Heart left ventricle (tissue), 16 donors: ENCODE measurements around the gene CHRD. TPM values are rescaled to one million over a fixed set of nuclear protein-coding genes. Genes with fewer than 3 reads are reported as not detected.
"Not testable (repeated sequence)": the region's sequence is repeated elsewhere in the genome, so short reads cannot be mapped to it uniquely, and the experiment has no call there.

Source experiments
- ATAC-seq, 4 donors: fragments of 200-7000 bp; cut with Tn5 transposase; one replicate each; pipeline ENCODE4 v1.9.1; 2020 to 2022; ENCODE audit warnings: moderate library complexity in 4 of 4, mild to moderate bottlenecking in 3 of 4, moderate number of reproducible peaks in 1 of 4
- DNase-seq, 5 donors: peaks; one replicate each; pipeline ENCODE4 v3.0.0-alpha.2; 2020
- H3K27ac ChIP-seq, 12 donors: fragments of 200-600 bp; sonication (generic) in 4 of 12; one replicate each; pipeline versions ENCODE4 v1.5.0 to v1.8.0; 2016 to 2022; ENCODE audit warnings: mild to moderate bottlenecking in 2 of 12
- H3K27me3 ChIP-seq, 9 donors: fragments of 200-600 bp; sonication (generic) in 2 of 9; one replicate each; pipeline versions ENCODE4 v1.5.1 to v1.8.0; 2016 to 2022; ENCODE audit warnings: mild to moderate bottlenecking in 3 of 9
- H3K36me3 ChIP-seq, 9 donors: fragments of 200-600 bp; sonication (generic) in 2 of 9; one replicate each; pipeline versions ENCODE4 v1.5.0 to v1.8.0; 2018 to 2022; ENCODE audit warnings: mild to moderate bottlenecking in 2 of 9
- H3K4me1 ChIP-seq, 12 donors: fragments of 200-600 bp; sonication (generic) in 4 of 12; one replicate each; pipeline versions ENCODE4 v1.5.0 to v1.8.0; 2016 to 2022; ENCODE audit warnings: mild to moderate bottlenecking in 3 of 12
- H3K4me3 ChIP-seq, 12 donors: fragments of 200-600 bp; sonication (generic) in 4 of 12; one replicate each; pipeline versions ENCODE4 v1.5.0 to v1.8.0; 2017 to 2022; ENCODE audit warnings: mild to moderate bottlenecking in 9 of 12, moderate library complexity in 4 of 12
- H3K9me3 ChIP-seq, 12 donors: fragments of 200-600 bp; sonication (generic) in 4 of 12; one replicate each; pipeline versions ENCODE4 v1.5.0 to v1.8.0; 2016 to 2022; ENCODE audit warnings: mild to moderate bottlenecking in 1 of 12
- POLR2A ChIP-seq, 2 donors: fragments of 450-650 bp; IDR thresholded peaks; one replicate each; pipeline ENCODE4 v1.6.1; 2017; ENCODE audit warnings: antibody characterized with exemption in 2 of 2, mild to moderate bottlenecking in 2 of 2, moderate library complexity in 2 of 2
- whole genome bisulfite sequencing, 4 donors: extraction: QIAGEN DNeasy Blood & Tissue Kit in 2 of 4; methylation state at CpG; one replicate each; pipeline versions ENCODE4 v1.1.5 to v1.1.7; 2013 to 2018; 5-methylcytosine and 5-hydroxymethylcytosine counted together
- intact Hi-C, 10 donors: fragments of 100-400 bp; cut with DNase I; formaldehyde crosslinking; loops; one replicate each; pipeline versions ENCODE4 v1.11.1 to v1.14.2; 2022
- polyA plus RNA-seq, 2 donors: library from polyadenylated mRNA; stranded (reverse); fragments of 200-250 nt; gene quantifications; one replicate each; pipeline ENCODE4 v1.2.3, GENCODE V29; 2013
- total RNA-seq, 9 donors: library from RNA; depleted of rRNA in 2 of 9; stranded (reverse); fragments of >200 nt in 2 of 9; fragmentation: NEBNext Ultra II Directional in 3 of 9; extraction: Animal tissue kit (Norgen Biotek cat#: 25700) in 3 of 9; gene quantifications; one replicate each; pipeline versions ENCODE4 v1.1.0 to v1.2.4, GENCODE V29; 2016 to 2023
- TF ChIP-seq, protein P1 (sequence below), 12 donors: fragments of 200-600 bp; sonication (generic) in 4 of 12; IDR thresholded peaks; one replicate each; pipeline versions ENCODE4 v1.5.0 to v1.8.0; 2018 to 2022; ENCODE audit warnings: antibody characterized with exemption in 12 of 12, mild to moderate bottlenecking in 5 of 12
- donor health status: ischemic (EF 13 %, LVEDD 7.1; RV severe dilation, severe dysfunction).
- donor health status: healthy with polysubstance abuse.
- donor health status: DM: no; HTN: yes; CAD: no.
- donor health status: DM: no; HTN: no; CAD: no.
- donor health status: ischemic (EF 25% LVEDD 6.9; RV normal size, moderate dysfunction).
- donor health status: ischemic (EF 25% LVEDD 5.7; RV mildly dilated, moderate dysfunction).
- donor health status: healthy.
- donor health status: DM: yes; HTN: yes; CAD: no.
- donor health status: ischemic (EF 35%, LVEDD 5.7; RV mildly dilated, moderate dysfunction).
- donor health status: nonischemic (EF 11% LVEDD 7.7; RV severe dilation, severe dysfunction).
- donor health status: DM: yes; HTN: yes; CAD: no.
- donor health status: PGD.
- donor health status: ischemic (EF 29% LVEDD 5.4; RV normal size, mild dysfunction).
- donor health status: nonischemic (EF 23%, LVEDD 6.1; RV moderate dilation, normal function).

The CHRD gene
- total and polyA plus RNA-seq, 11 donors = 2.0 to 7.4 (median 4.8) TPM

- Histone ChIP-seq H3K36me3 (no peaks in the 10 kb centered on the region), H3K4me3 (no peak overlapping the region), H3K9me3 (no peaks in the 10 kb centered on the region), H3K27me3 (no peaks in the 10 kb centered on the region), H3K27ac (no peak overlapping the region), H3K4me1 (no peaks in the 10 kb centered on the region)
- no peak for TF ChIP-seq POLR2A (IDR thresholded peaks at IDR 0.05)
- TF ChIP-seq, protein P1, sequence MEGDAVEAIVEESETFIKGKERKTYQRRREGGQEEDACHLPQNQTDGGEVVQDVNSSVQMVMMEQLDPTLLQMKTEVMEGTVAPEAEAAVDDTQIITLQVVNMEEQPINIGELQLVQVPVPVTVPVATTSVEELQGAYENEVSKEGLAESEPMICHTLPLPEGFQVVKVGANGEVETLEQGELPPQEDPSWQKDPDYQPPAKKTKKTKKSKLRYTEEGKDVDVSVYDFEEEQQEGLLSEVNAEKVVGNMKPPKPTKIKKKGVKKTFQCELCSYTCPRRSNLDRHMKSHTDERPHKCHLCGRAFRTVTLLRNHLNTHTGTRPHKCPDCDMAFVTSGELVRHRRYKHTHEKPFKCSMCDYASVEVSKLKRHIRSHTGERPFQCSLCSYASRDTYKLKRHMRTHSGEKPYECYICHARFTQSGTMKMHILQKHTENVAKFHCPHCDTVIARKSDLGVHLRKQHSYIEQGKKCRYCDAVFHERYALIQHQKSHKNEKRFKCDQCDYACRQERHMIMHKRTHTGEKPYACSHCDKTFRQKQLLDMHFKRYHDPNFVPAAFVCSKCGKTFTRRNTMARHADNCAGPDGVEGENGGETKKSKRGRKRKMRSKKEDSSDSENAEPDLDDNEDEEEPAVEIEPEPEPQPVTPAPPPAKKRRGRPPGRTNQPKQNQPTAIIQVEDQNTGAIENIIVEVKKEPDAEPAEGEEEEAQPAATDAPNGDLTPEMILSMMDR (IDR thresholded peaks at IDR 0.05) = no peak
- WGBS, 4 donors = 83 to 89% (median 86%) methylated on average over 2 of the region's 2 CpGs
- DNase-seq (no peak), ATAC-seq (no peak)
- intact Hi-C loops = no loop called here
Measured at GRCh38 chr3:184430940-184431339, 51.1 kb downstream of the CHRD start.

DNA sequence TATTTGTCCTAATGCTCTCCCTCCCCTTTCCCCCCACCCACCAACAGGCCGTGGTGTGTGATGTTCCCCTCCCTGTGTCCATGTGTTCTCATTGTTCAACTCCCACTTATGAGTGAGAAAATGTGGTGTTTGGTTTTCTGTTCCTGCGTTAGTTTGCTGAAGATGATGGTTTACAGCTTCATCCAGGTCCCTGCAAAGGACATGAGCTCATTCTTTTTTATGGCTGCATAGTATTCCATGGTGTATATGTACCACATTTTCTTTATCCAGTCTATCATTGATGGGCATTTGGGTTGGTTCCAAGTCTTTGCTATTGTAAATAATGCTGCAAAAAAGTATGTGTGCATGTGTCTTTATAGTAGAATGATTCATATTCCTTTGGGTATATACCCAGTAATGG lies 53.3 kb downstream of the CHRD start:
- H3K27ac ChIP-seq, H3K4me1 ChIP-seq, intact Hi-C loops, DNase-seq, H3K4me3 ChIP-seq, H3K9me3 ChIP-seq, ATAC-seq, H3K36me3 ChIP-seq, H3K27me3 ChIP-seq: not testable (repeated sequence)
- WGBS, 4 donors = 68 to 83% (median 73%) methylated on average over 2 of the region's 2 CpGs

DNA sequence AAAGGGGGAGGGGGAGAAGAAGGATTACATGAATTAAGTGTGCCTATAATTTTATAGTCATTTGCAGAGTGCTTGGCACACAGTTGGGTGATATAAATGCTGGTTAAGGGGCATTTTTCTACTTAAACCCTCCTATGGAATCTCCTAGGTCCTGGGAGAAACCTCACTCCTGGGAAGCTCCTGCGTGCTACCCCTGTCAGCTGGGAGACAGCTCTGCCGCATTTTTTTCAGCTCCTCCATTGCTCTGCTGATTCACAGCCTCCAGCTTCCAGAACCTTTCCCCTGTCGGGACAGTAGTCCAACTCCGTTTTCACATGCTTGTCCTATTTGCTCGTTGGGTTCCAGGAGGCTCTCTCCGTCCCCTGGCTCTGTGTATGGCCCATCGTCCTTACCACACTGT lies 59.2 kb downstream of the CHRD start:
- WGBS, 4 donors = 64 to 75% (median 70%) methylated on average over 7 of the region's 7 CpGs
- no peak overlapping the region for H3K4me3 ChIP-seq
- H3K27me3 ChIP-seq = peaks cover 0 to 4% (median 0%) of the 10 kb centered on the region in 9 donors
- ATAC-seq = no peak
- intact Hi-C loops = no loop called here
- no peak overlapping the region for H3K27ac ChIP-seq
- TF ChIP-seq, protein P1 (IDR thresholded peaks at IDR 0.05) = no peak
- no peak for TF ChIP-seq POLR2A (IDR thresholded peaks at IDR 0.05)
- H3K4me1 ChIP-seq = no peaks in the 10 kb centered on the region
- DNase-seq = no peak
- peaks cover 0 to 9% (median 0%) of the 10 kb centered on the region in 12 donors for H3K9me3 ChIP-seq
- H3K36me3 ChIP-seq = no peaks in the 10 kb centered on the region

Other genes starting within 250 kb of the CHRD start
- 10 to 100 TPM; 24.5 to 39.0 (median 30.9) TPM for gene EIF2B5, start 244.7 kb upstream of the CHRD start, total RNA-seq
- 10 to 100 TPM; 28.5 to 58.2 TPM for gene EIF2B5, start 244.7 kb upstream of the CHRD start, polyA plus RNA-seq
- 10 to 100 TPM; 53.4 to 94.2 (median 70.9) TPM for gene DVL3, start 224.7 kb upstream of the CHRD start, total RNA-seq
- gene DVL3, start 224.7 kb upstream of the CHRD start, polyA plus RNA-seq = 10 to 100 TPM; 36.3 to 59.8 TPM
- gene AP2M1, start 205.2 kb upstream of the CHRD start, total RNA-seq = 100 to 1,000 TPM; 225 to 400 (median 337) TPM
- 100 to 1,000 TPM; 291 to 431 TPM for gene AP2M1, start 205.2 kb upstream of the CHRD start, polyA plus RNA-seq
- gene ABCF3, start 193.9 kb upstream of the CHRD start, total RNA-seq = 10 to 100 TPM; 58.2 to 81.9 (median 69.2) TPM
- gene ABCF3, start 193.9 kb upstream of the CHRD start, polyA plus RNA-seq = 10 to 100 TPM; 63.4 to 80.5 TPM
- not detected for gene VWA5B2, start 150.5 kb upstream of the CHRD start, total RNA-seq
- under 1 TPM in 1 of 2 donors, not detected in 1; 0.11 TPM for gene VWA5B2, start 150.5 kb upstream of the CHRD start, polyA plus RNA-seq
- gene ALG3, start 131.1 kb upstream of the CHRD start, total RNA-seq = 10 to 100 TPM; 10.9 to 49.1 (median 17.0) TPM
- 10 to 100 TPM; 15.5 to 68.1 TPM for gene ALG3, start 131.1 kb upstream of the CHRD start, polyA plus RNA-seq
- 1 to 10 TPM in 7 of 9 donors, under 1 TPM in 2; 0.66 to 4.2 (median 2.1) TPM for gene EEF1AKMT4, start 130.4 kb upstream of the CHRD start, total RNA-seq
- gene EEF1AKMT4, start 130.4 kb upstream of the CHRD start, polyA plus RNA-seq = 10 to 100 TPM in 1 of 2 donors, 1 to 10 TPM in 1; 1.9 to 16.7 TPM
- gene CAMK2N2, start 118.5 kb upstream of the CHRD start, total RNA-seq = under 1 TPM in 4 of 9 donors, not detected in 5; 0.17 to 0.37 (median 0.29) TPM
- gene CAMK2N2, start 118.5 kb upstream of the CHRD start, polyA plus RNA-seq = under 1 TPM in 1 of 2 donors, not detected in 1; 0.14 TPM
- under 1 TPM in 1 of 9 donors, not detected in 8; 0.10 TPM for gene ECE2, start 104.0 kb upstream of the CHRD start, total RNA-seq
- gene ECE2, start 104.0 kb upstream of the CHRD start, polyA plus RNA-seq = not detected
- 100 to 1,000 TPM; 198 to 314 (median 232) TPM for gene PSMD2, start 80.8 kb upstream of the CHRD start, total RNA-seq
- gene PSMD2, start 80.8 kb upstream of the CHRD start, polyA plus RNA-seq = 100 to 1,000 TPM in 1 of 2 donors, 10 to 100 TPM in 1; 82.3 to 443 TPM
- gene EIF4G1, start 65.4 kb upstream of the CHRD start, total RNA-seq = 100 to 1,000 TPM; 211 to 406 (median 229) TPM
- 100 to 1,000 TPM; 178 to 407 TPM for gene EIF4G1, start 65.4 kb upstream of the CHRD start, polyA plus RNA-seq
- gene FAM131A, start 42.5 kb upstream of the CHRD start, total RNA-seq = 10 to 100 TPM; 21.9 to 53.2 (median 30.9) TPM
- 10 to 100 TPM; 24.1 to 36.9 TPM for gene FAM131A, start 42.5 kb upstream of the CHRD start, polyA plus RNA-seq
- 1 to 10 TPM; 1.3 to 3.6 (median 2.0) TPM for gene CLCN2, start 18.4 kb upstream of the CHRD start, total RNA-seq
- gene CLCN2, start 18.4 kb upstream of the CHRD start, polyA plus RNA-seq = 1 to 10 TPM; 1.2 to 2.7 TPM
- 10 to 100 TPM; 15.2 to 40.3 (median 22.1) TPM for gene POLR2H, start 18.3 kb upstream of the CHRD start, total RNA-seq
- 10 to 100 TPM; 37.9 to 51.4 TPM for gene POLR2H, start 18.3 kb upstream of the CHRD start, polyA plus RNA-seq
- gene THPO, start 1.8 kb upstream of the CHRD start, total RNA-seq = under 1 TPM in 4 of 9 donors, not detected in 5; 0.12 to 0.68 (median 0.29) TPM
- gene THPO, start 1.8 kb upstream of the CHRD start, polyA plus RNA-seq = under 1 TPM; 0.19 to 0.36 TPM
- 1 to 10 TPM in 8 of 9 donors, under 1 TPM in 1; 1.00 to 4.6 (median 2.4) TPM for gene EPHB3, start 181.7 kb downstream of the CHRD start, total RNA-seq
- 1 to 10 TPM; 1.4 TPM for gene EPHB3, start 181.7 kb downstream of the CHRD start, polyA plus RNA-seq